GM21786 (cell line): ENCODE data around the gene C11orf58.

Experiments
- ATAC-seq: cut with Tn5 transposase; IDR thresholded peaks from one replicate; pipeline ENCODE4 v1.9.1; 2021; ENCODE audit not compliant: unreplicated experiment

The C11orf58 gene

GRCh38 chr11:16767957-16768356, 29.5 kb downstream of the C11orf58 start:
- ATAC-seq: no peak

DNA sequence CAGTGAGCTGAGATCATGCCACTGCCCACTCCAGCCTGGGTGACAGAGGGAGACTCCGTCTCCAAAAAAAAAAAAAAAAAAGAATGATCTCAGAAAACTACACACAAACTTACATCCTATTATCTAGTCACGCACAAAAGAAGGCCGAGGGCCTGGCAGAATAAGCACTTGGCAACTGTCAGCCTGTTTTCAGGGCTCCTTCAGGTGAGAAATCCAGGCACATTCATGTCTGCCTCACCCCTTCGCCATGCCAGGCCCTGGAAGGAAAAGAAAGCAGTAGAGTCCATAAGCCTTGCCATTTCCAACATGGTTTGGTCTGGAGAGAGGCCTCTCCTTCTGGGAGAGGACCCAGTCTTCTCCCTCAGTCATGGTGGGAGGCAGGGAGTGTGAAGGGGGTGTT, 30.9 kb downstream of the C11orf58 start:
- no peak for ATAC-seq

DNA sequence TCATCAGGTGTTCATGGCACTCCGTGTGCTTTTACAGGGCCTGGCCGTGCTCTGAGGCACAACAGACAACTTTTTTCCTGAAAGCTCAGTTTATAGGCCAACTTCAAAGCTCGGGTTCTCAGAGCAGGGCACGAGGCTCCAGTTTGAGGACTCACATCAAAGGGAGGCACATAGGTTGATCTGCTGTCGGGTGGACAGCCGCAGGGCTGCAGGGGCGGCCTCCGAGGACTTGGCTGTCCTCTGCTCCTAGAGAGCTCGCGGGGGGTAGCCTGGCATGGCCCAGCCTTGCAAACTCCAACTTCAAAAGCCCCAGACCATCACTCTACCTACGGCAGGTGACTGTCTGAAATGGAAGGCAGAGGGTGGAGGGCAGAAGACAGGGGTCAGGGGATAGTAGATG, 31.6 kb downstream of the C11orf58 start:
- ATAC-seq: no peak

DNA sequence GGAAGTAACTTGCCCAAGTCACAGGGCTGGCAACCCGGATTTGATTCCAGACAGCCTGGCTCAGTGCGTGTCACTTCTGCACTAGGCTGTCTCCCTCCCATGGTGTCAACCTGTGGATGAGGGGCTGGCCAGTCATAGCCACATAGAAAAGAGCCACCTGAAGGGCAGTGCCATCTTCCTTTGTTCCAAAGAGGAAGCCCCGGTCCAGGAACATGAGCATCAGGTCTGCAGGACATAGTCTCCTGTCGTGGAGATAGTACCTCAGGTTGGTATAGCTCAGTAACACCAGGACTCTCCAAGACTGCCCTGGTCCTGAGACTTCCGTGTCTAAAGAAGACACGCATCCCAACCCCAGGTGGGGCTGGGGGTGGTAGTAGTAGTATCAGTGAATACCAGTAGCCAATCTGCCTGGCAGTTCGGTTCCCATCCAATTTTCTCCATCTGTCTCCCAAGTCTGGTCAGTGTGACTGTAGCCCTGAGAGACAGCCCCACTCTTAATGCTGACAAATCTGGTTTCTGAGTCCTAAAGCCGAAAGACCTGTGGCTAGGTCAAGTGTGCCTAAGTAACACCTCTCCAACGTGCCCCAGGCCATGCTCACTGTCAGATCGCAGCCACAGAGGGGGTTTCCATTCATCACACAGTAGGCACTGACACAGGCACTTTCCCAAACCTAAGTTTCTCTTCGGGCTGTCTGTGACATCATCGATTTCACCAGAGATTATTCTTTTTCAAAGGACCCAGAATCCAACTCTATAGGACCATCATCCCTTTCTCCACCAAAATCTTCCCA, 33.1 kb downstream of the C11orf58 start:
- ATAC-seq: no peak

GRCh38 chr11:16772141-16772512, 33.7 kb downstream of the C11orf58 start:
- no peak for ATAC-seq

DNA sequence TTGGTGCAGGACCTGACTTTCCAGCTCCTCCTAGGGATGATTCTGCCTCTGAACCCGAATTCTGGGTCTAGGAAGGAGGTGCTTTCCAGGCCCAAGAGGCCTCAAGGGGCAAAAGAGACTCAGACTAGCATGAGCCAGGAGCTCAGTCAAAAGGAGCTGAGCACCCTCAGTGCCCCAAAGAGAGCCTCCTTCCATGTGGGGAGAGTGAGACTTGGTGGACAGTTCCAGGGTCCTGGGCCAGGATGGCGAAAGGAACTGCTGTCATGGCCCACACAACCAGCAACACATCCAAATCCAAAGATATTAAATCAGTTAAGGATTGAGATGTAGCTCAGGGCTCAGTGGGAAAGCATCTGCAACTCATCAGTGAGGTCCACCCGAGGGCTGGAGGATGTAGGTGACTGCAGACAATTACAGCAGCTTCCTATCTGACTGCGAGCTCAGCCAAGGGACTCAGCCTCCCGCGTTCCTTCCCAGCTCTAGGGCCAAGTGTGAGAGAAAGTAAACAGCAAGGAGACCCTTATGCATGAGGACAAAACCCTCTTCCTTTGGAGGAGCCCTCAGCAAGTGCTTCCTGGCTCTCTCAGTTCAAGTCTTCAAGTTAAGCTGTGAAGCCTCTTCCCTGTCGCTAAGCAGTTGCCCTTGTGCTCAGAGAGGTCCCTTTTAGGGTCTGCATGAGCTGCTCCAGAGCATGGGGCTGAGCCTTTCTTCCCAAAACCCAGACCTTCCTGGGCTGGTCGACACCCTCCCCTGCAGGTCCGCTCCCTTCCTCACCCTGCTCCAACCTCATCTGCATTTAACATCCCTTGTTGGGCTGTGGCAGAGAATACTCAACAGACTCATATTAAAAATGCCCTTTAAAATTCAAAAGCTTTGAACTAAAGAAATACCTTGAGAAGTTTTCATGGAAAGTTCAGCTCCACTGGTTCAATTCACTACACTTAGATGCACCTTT, 35.8 kb downstream of the C11orf58 start:
- no peak for ATAC-seq

DNA sequence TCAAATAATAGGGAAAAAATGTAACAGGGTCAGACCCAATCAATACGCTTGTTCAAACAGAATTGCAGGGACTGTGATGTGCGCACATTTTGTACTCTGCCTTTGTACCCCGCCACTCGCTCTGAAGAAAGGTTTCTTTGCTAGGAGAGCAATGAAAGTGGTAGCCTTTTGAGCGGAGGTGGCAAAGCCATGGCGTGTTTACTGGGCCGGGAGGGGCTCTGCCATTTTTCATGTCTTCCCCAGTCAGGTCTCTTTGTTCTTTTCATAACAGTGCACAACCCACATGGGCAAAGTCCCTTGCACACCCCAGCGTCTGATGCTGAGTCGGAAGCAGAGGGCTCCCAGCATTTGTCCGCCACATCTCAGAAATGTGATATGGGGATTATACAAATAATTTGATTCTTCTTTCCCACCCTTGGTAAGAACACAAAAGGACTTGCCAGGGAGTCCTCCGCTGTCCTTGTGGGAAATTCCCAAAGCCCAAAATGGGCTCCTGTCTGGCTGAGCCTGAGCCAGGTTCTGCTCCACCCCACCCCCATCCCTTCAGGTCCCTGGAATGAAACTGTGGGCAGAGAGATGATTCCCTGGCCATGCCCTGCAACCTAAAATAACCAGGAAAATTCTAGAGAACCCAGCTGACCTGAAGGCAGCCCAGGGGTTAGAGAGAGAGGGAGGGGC, 36.6 kb downstream of the C11orf58 start:
- no peak for ATAC-seq

- ATAC-seq: no peak
Observed at GRCh38 chr11:16775614-16776283, 37.3 kb downstream of the C11orf58 start.

- no peak for ATAC-seq
Observed at GRCh38 chr11:16776711-16777612, 38.5 kb downstream of the C11orf58 start.

DNA sequence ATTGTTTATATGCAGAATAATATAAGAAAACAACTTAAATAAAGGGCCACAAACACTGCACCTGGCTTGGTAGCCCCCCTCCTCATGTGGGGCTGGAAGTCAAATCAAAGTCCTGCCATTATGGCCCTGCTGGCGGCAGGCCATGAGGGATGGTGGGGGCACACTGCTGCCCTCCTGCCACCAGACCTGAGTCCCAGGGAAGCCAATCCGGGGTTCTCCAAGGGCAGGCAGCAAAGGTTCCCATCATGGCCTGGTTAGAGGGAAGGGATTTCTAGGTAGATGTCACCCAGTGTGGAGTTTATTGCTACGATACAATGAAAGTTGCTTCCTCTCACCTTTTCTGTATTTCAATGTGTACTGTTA, 39.1 kb downstream of the C11orf58 start:
- no peak for ATAC-seq

DNA sequence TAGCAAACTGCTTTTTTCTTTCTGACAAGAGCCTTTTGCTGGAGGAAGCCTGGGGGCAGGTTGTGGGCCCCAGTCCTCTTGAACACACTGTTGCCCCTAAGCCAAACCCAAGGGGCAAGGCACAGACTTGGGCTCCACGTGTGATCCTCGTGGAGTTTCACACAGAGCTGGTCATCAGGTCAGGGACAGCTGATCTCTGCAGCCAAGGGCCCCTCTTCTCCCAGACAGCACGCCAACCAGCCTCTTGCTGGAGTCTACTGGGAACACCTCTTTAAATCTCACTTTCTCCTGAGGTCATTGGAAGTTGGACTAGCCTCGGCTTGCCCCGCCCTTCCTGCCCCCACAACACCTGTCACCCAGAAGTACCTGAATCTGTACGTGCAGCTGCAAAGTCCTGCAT, 39.8 kb downstream of the C11orf58 start:
- no peak for ATAC-seq

DNA sequence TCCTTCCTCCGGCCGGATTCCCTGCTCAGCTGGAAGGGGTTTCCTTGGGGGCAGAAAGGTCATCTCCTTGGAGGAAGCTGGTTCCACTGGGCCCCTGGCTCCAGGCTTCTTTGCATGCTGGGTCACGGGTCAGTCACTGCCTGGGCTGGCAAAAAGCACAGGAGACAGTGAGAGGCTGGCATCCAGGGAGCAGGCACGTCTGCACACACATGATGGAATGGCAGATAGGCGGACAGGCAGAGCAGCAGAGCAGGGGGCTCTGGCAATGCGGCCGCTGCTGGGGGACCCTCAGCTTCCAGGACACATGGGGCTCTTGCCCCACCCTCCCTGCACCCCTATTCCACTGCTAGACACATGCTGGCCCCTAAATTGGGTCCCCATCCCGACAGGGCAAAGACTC, 40.4 kb downstream of the C11orf58 start:
- no peak for ATAC-seq

- no peak for ATAC-seq
Observed at GRCh38 chr11:16779436-16779835, 41.0 kb downstream of the C11orf58 start.

DNA sequence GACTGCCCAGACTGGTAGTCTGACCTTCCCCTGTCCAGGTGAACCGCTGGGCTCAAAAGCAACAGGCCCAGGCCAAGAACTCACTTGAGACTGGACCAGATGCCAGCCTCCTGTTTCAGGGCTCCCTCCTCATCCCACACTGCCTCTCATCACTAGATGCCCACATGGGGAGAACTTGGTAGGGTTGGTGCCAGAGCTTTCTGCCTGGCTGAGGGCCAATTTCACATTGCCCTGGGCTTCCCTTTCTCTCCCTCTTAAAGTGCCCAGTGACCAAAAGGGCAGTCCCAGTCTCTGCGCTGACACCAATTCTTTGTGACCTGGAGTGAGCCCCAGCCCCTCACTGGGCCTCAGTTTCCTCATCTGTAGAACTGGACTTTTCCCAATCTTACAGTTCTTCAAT, 41.7 kb downstream of the C11orf58 start:
- no peak for ATAC-seq

DNA sequence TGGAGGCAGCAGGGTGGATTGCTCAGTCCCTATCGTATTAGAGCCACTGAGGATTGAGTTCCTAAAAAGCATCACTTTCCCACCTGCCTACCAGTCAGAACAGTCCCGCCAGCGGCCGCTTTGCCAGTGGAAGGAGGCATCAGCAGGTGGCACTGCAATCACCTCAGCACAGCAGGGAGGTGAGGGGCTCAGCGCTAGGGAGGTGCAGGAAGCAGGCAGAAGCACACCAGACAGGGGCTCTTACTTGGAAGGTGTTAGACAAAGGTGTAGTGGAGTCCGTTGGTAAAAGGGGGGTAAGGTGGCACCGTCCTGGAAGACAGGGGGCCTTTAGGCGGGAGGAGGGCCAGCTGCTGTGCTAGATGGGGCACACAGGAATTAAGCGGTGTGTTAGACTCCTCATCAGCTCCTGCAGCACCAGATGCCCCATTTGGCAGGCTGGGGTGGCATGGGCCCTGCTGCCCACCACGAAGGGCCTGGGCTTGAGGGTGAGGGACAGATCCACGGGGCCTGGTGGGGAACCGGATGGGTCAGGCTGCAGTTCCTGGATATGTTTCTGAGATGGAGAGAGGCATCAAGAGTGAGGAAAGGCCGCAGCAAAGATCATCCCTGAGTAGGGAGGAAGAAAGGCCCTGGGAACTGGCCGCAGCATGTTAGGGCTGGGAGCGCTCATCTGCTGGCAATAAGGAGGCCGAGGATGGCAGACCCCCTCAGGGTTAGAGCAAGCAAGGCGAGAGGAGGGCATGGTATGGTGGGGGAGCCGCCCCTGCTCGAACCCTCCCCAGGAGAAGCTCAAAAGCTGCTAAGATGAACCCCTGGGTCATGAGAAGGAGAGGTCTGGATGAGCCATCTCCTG, 42.5 kb downstream of the C11orf58 start:
- no peak for ATAC-seq

DNA sequence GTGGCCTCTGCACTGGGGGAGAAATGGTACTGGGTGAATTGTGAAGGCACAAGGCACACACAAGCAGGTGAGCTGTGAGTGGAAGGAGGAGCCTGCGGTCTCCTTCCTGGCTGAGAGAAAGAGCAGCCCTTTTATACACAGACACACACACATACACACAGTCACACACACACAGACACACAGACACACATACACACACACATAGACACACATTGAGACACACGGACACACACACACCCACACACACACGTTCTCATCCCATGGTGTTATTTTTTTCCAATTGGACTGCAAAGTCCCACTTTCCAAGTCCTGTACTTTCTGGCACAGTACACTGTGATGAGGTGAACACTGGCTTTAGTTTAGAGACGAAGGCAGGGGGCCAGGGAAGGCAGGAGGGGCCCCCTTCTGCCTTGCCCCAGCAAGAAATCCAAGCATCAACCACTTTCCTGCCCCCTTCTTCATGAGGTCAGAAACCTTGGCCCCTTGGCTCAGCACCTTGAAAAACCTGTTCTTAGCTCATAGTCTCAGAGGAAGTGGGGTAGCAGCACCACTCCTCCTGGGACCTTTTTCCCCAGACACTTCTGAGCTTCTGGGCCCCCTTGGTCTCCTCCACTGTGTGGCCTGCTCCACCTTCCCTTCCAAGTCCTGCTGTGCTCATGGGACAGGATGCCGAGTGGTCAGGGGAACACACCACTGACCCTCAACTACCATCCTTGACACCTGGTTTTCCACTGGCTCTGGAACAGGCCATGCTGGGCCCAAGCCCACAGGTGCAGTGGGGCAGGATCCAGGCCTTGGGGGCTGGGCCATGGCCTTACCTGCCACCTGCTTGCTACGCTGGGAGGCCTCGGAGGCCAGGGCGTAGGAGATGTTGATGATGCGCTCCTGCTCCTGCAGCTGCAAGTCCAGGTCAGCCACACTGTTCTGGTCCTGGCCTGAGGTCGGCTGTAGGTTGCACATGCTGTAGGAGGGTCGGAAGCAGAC, 43.8 kb downstream of the C11orf58 start:
- no peak for ATAC-seq

DNA sequence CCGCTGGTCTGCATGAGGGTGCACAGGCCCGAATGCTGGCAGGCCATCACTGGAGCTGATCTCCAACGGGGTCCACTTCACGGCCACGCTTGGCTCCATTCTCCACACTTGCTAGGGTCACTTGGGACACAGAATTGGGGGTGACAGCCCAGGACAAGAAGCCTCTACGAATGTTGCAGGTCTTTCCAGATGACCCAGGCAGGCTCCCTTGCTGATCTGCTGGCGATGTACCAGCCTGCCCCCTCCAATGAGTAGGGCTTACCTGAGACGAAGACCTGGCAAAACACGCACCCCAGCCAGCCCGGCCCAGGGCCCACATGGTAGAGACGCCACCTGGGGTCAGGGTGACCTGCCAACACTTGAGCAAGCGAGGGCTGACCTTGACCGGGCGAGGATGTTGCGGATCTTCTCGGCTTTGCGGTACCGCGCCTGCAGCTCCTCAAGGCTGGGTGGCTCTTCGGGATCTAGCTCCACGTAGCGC, 44.9 kb downstream of the C11orf58 start:
- ATAC-seq: no peak

DNA sequence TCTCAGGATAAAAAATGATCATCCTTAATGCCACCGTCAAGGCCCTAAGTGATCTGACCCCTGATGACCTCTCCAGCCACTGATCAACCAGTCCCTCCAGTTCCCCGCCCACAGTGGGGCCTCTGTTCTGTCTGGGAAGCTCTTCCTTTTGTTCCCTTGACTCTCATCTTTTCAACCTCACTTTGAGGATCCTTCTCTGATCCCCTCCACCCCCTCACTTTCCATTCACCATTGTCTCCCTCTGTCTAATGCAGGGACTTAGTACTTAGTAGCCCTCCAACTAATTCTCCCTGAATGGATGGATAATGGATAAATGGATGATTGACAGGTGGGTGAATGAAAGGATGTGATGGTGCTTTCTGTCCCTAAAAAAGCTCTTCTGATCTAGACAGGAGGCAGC, 45.6 kb downstream of the C11orf58 start:
- ATAC-seq: no peak
